ENCODE data around the gene FBLN1. TPM values are rescaled to one million over a fixed set of nuclear protein-coding genes. Genes with fewer than 3 reads are reported as not detected.

The FBLN1 gene
- 100 to 1,000 TPM; 226 to 305 TPM for total RNA-seq
- 268 TPM for polyA plus RNA-seq (2013, experiment 1 of 2)
- polyA plus RNA-seq (2013, experiment 2 of 2) = 268 TPM
- long read RNA-seq, experiment 1, transcript FBLN1-201 (15 exons, 2,251 nt) = major isoform, 52 of 179 reads
- long read RNA-seq, experiment 1, transcript FBLN1-202 (17 exons, 2,896 nt) = minor isoform, 5 of 179 reads
- long read RNA-seq, experiment 1, partial matches to known transcripts = 73 of 179 reads
- long read RNA-seq, experiment 1, other reads (novel, unspliced or antisense) = 49 of 179 reads
- long read RNA-seq, experiment 2, transcript FBLN1-201 (15 exons, 2,251 nt) = major isoform, 403 of 558 reads
- long read RNA-seq, experiment 2, transcript FBLN1-202 (17 exons, 2,896 nt) = minor isoform, 84 of 558 reads
- long read RNA-seq, experiment 2, partial matches to known transcripts = 45 of 558 reads
- long read RNA-seq, experiment 2, other reads (novel, unspliced or antisense) = 26 of 558 reads
- long read RNA-seq, experiment 3, transcript FBLN1-201 (15 exons, 2,251 nt) = major isoform, 2,015 of 2,632 reads
- long read RNA-seq, experiment 3, transcript FBLN1-202 (17 exons, 2,896 nt) = minor isoform, 399 of 2,632 reads
- long read RNA-seq, experiment 3, transcript FBLN1-203 (15 exons, 2,348 nt) = minor isoform, 8 of 2,632 reads
- long read RNA-seq, experiment 3, partial matches to known transcripts = 55 of 2,632 reads
- long read RNA-seq, experiment 3, other reads (novel, unspliced or antisense) = 151 of 2,632 reads
- long read RNA-seq, experiment 4, partial matches to known transcripts = 88 of 91 reads
- long read RNA-seq, experiment 4, other reads (novel, unspliced or antisense) = 2 of 91 reads

- Mint-ChIP-seq H3K36me3 (ENCODE audit: low read depth) (peaks cover 9% of the 10 kb centered on the region), H3K27me3 (ENCODE audit: insufficient read depth) (peaks cover 5% of the 10 kb centered on the region)
- peak; percentile 58 for TF ChIP-seq CTCF (conservative IDR thresholded peaks at IDR 0.05)
Observed at GRCh38 chr22:45502215-45503049, at the start of gene FBLN1. Gene FBLN1, plus strand, starts transcription at chr22:45502883. Its CDS starts 103 bp downstream, at chr22:45502986.

GRCh38 chr22:45453764-45454163 is 48.9 kb upstream of the FBLN1 start:
- no peak overlapping the region for H3K27ac Mint-ChIP-seq
- no peaks in the 10 kb centered on the region for H3K36me3 ChIP-seq (ENCODE audit: control insufficient read depth, insufficient read depth, low read length)
- no peaks in the 10 kb centered on the region for H3K4me1 Mint-ChIP-seq
- no peak for TF ChIP-seq CTCF (conservative IDR thresholded peaks at IDR 0.05)
- no peak overlapping the region for H3K4me3 Mint-ChIP-seq
- no peaks in the 10 kb centered on the region for H3K36me3 Mint-ChIP-seq (ENCODE audit: low read depth)
- no peaks in the 10 kb centered on the region for H3K9me3 ChIP-seq (ENCODE audit: control insufficient read depth, low read length)
- H3K4me1 ChIP-seq (ENCODE audit: control insufficient read depth, insufficient read depth, low read length) = no peaks in the 10 kb centered on the region
- no peak for DNase-seq
- H3K27ac ChIP-seq (ENCODE audit: low read depth, low read length) = no peak overlapping the region
- no peaks in the 10 kb centered on the region for H3K9me3 Mint-ChIP-seq
- 93 to 95% methylated on average over 3 to 6 of the region's 6 CpGs for WGBS, 2 experiments (ENCODE audit: insufficient coverage in 1 of 2, insufficient read length in 1 of 2)
- H3K9ac ChIP-seq (ENCODE audit: extremely low read depth, low read length, poor library complexity, severe bottlenecking) = no peak overlapping the region
- H3K27me3 ChIP-seq (ENCODE audit: control insufficient read depth, insufficient read depth, low read length, poor library complexity, severe bottlenecking) = no peaks in the 10 kb centered on the region
- H3K4me3 ChIP-seq (ENCODE audit: low read length) = no peak overlapping the region
- peaks cover 1% of the 10 kb centered on the region for H3K27me3 Mint-ChIP-seq (ENCODE audit: insufficient read depth)

More at GRCh38 chr22:45502215-45503049, at the start of gene FBLN1:
- Mint-ChIP-seq H3K4me1 (peaks cover 30% of the 10 kb centered on the region), H3K27ac (peak within 1 kb of the TSS; percentile 95), H3K4me3 (peak within 1 kb of the TSS; percentile 83), H3K9me3 (no peaks in the 10 kb centered on the region)
- Histone ChIP-seq H3K4me1 (ENCODE audit: control insufficient read depth, insufficient read depth, low read length) (peaks cover 3% of the 10 kb centered on the region), H3K27me3 (ENCODE audit: control insufficient read depth, insufficient read depth, low read length, poor library complexity, severe bottlenecking) (no peaks in the 10 kb centered on the region), H3K9ac (ENCODE audit: extremely low read depth, low read length, poor library complexity, severe bottlenecking) (peak within 1 kb of the TSS; percentile 71), H3K4me3 (ENCODE audit: low read length) (peak within 1 kb of the TSS; percentile 96), H3K36me3 (ENCODE audit: control insufficient read depth, insufficient read depth, low read length) (peaks cover 12% of the 10 kb centered on the region), H3K27ac (ENCODE audit: low read depth, low read length) (peak within 1 kb of the TSS; percentile 85), H3K9me3 (ENCODE audit: control insufficient read depth, low read length) (no peaks in the 10 kb centered on the region)
- peak; percentile 91 for DNase-seq
- 0 to 1% methylated on average over 1 to 86 of the region's 89 CpGs for WGBS, 2 experiments (ENCODE audit: insufficient coverage in 1 of 2, insufficient read length in 1 of 2)

- Mint-ChIP-seq H3K27ac (no peak overlapping the region), H3K4me1 (no peaks in the 10 kb centered on the region), H3K9me3 (no peaks in the 10 kb centered on the region), H3K27me3 (ENCODE audit: insufficient read depth) (peaks cover 1% of the 10 kb centered on the region), H3K36me3 (ENCODE audit: low read depth) (no peaks in the 10 kb centered on the region), H3K4me3 (no peak overlapping the region)
- no peaks in the 10 kb centered on the region for H3K27me3 ChIP-seq (ENCODE audit: control insufficient read depth, insufficient read depth, low read length, poor library complexity, severe bottlenecking)
- WGBS, 2 experiments (ENCODE audit: insufficient coverage in 1 of 2, insufficient read length in 1 of 2) = 97 to 100% methylated on average over 2 to 4 of the region's 4 CpGs
- no peaks in the 10 kb centered on the region for H3K36me3 ChIP-seq (ENCODE audit: control insufficient read depth, insufficient read depth, low read length)
- no peaks in the 10 kb centered on the region for H3K9me3 ChIP-seq (ENCODE audit: control insufficient read depth, low read length)
- DNase-seq = no peak
- H3K4me3 ChIP-seq (ENCODE audit: low read length) = no peak overlapping the region
- H3K4me1 ChIP-seq (ENCODE audit: control insufficient read depth, insufficient read depth, low read length) = no peaks in the 10 kb centered on the region
- no peak for TF ChIP-seq CTCF (conservative IDR thresholded peaks at IDR 0.05)
- H3K27ac ChIP-seq (ENCODE audit: low read depth, low read length) = no peak overlapping the region
- H3K9ac ChIP-seq (ENCODE audit: extremely low read depth, low read length, poor library complexity, severe bottlenecking) = no peak overlapping the region
Observed at GRCh38 chr22:45454275-45454674, 48.4 kb upstream of the FBLN1 start.

All from endodermal cell (in vitro differentiated cells).